Uterus (tissue), 4 donors: Measurements from ENCODE around the gene PTPRM. TPM values are rescaled to one million over a fixed set of nuclear protein-coding genes. Genes with fewer than 3 reads are reported as not detected.

Experiments used
- DNase-seq, 2 donors: peaks; one replicate each; pipeline ENCODE4 v3.0.0-alpha.2; 2019 to 2020
- H3K27ac ChIP-seq, 2 donors: fragments of 200-600 bp; sonication (generic); 1 replicate in 1 of 2; 2 replicates in 1 of 2; pipeline ENCODE4 v1.5.1; 2016 to 2018
- H3K27me3 ChIP-seq, 2 donors: fragments of 200-600 bp; sonication (generic); one replicate each; pipeline ENCODE4 v1.5.1; 2018 to 2019; ENCODE audit warnings: control low read depth in 1 of 2
- H3K36me3 ChIP-seq, 2 donors: fragments of 200-600 bp; sonication (generic); one replicate each; pipeline ENCODE4 v1.5.1; 2019; ENCODE audit warnings: control low read depth in 1 of 2
- H3K4me1 ChIP-seq, 2 donors: fragments of 200-600 bp; sonication (generic); one replicate each; pipeline ENCODE4 v1.5.1; 2018 to 2019; ENCODE audit warnings: control low read depth in 1 of 2
- H3K4me3 ChIP-seq, 2 donors: fragments of 200-600 bp; sonication (generic); 1 replicate in 1 of 2; 2 replicates in 1 of 2; pipeline ENCODE4 v1.5.1; 2018 to 2019; ENCODE audit warnings: mild to moderate bottlenecking in 1 of 2
- H3K9me3 ChIP-seq, 2 donors: fragments of 200-600 bp; sonication (generic); one replicate each; pipeline ENCODE4 v1.5.1; 2019; ENCODE audit warnings: control low read depth in 1 of 2
- CTCF ChIP-seq, 4 experiments: fragments of 200-600 bp in 2 of 4; fragments of 450-650 bp in 2 of 4; sonication (generic) in 2 of 4; IDR thresholded peaks; one replicate each; pipeline ENCODE4 v1.5.1; 2016 to 2019; ENCODE audit warnings: antibody characterized with exemption in 4 of 4, mild to moderate bottlenecking in 2 of 4, moderate library complexity in 1 of 4
- POLR2A ChIP-seq, 2 donors: fragments of 450-650 bp; IDR thresholded peaks; one replicate each; pipeline ENCODE4 v1.6.1; 2016; ENCODE audit warnings: antibody characterized with exemption in 2 of 2, mild to moderate bottlenecking in 1 of 2, moderate library complexity in 1 of 2
- intact Hi-C: fragments of 100-400 bp; cut with DNase I; formaldehyde crosslinking; loops from one replicate; pipeline ENCODE4 v1.15.1; 2023; ENCODE audit warnings: low total_unique reads
- total RNA-seq, 4 donors: library from RNA; depleted of rRNA in 3 of 4; stranded (reverse); fragments of >200 nt in 3 of 4; gene quantifications; one replicate each; pipeline versions ENCODE4 v1.1.0 to v1.2.4, GENCODE V29; 2014 to 2023
- donor health status: DM: yes; HTN: yes; CAD: no.

PTPRM gene
- total RNA-seq, 4 donors from 2014 or later, result 62.0 to 127 (median 85.7) TPM

- H3K9me3 ChIP-seq, result no peaks in the 10 kb centered on the region
- H3K36me3 ChIP-seq, result no peaks in the 10 kb centered on the region
- no peak overlapping the region for H3K4me3 ChIP-seq
- no peaks in the 10 kb centered on the region for H3K27me3 ChIP-seq
- H3K27ac ChIP-seq, result no peak overlapping the region
- TF ChIP-seq CTCF (IDR thresholded peaks at IDR 0.05), result no peak
- TF ChIP-seq POLR2A (IDR thresholded peaks at IDR 0.05), result no peak
- no peaks in the 10 kb centered on the region for H3K4me1 ChIP-seq
- intact Hi-C loops, result no loop called here
- DNase-seq, result no peak
Observed at GRCh38 chr18:7684357-7684756, 117.2 kb downstream of the PTPRM start.

- intact Hi-C loops, result no loop called here
- TF ChIP-seq POLR2A (IDR thresholded peaks at IDR 0.05), result no peak
- no peak for TF ChIP-seq CTCF (IDR thresholded peaks at IDR 0.05)
- Histone ChIP-seq H3K4me1 (no peaks in the 10 kb centered on the region), H3K4me3 (no peak overlapping the region), H3K27ac (no peak overlapping the region), H3K27me3 (no peaks in the 10 kb centered on the region), H3K9me3 (no peaks in the 10 kb centered on the region), H3K36me3 (no peaks in the 10 kb centered on the region)
- DNase-seq, result no peak
Observed at GRCh38 chr18:7684966-7685365, 117.8 kb downstream of the PTPRM start.

GRCh38 chr18:7686278-7686677 lies 119.2 kb downstream of the PTPRM start:
- intact Hi-C loops, result no loop called here
- H3K27ac ChIP-seq, result no peak overlapping the region
- DNase-seq, result no peak
- no peaks in the 10 kb centered on the region for H3K4me1 ChIP-seq
- no peaks in the 10 kb centered on the region for H3K9me3 ChIP-seq
- TF ChIP-seq POLR2A (IDR thresholded peaks at IDR 0.05) (no peak), CTCF (IDR thresholded peaks at IDR 0.05) (no peak)
- no peaks in the 10 kb centered on the region for H3K27me3 ChIP-seq
- H3K4me3 ChIP-seq, result no peak overlapping the region
- H3K36me3 ChIP-seq, result no peaks in the 10 kb centered on the region

GRCh38 chr18:7688580-7688979 lies 121.5 kb downstream of the PTPRM start:
- no peaks in the 10 kb centered on the region for H3K9me3 ChIP-seq
- no peaks in the 10 kb centered on the region for H3K4me1 ChIP-seq
- no peaks in the 10 kb centered on the region for H3K36me3 ChIP-seq
- H3K27ac ChIP-seq, result no peak overlapping the region
- no peak for TF ChIP-seq CTCF (IDR thresholded peaks at IDR 0.05)
- no peak for TF ChIP-seq POLR2A (IDR thresholded peaks at IDR 0.05)
- intact Hi-C loops, result no loop called here
- no peaks in the 10 kb centered on the region for H3K27me3 ChIP-seq
- H3K4me3 ChIP-seq, result no peak overlapping the region
- DNase-seq, result no peak

- H3K4me3 ChIP-seq, result no peak overlapping the region
- H3K4me1 ChIP-seq, result no peaks in the 10 kb centered on the region
- intact Hi-C loops, result no loop called here
- no peak for DNase-seq
- no peaks in the 10 kb centered on the region for H3K9me3 ChIP-seq
- no peak overlapping the region for H3K27ac ChIP-seq
- TF ChIP-seq CTCF (IDR thresholded peaks at IDR 0.05) (no peak), POLR2A (IDR thresholded peaks at IDR 0.05) (no peak)
- H3K36me3 ChIP-seq, result no peaks in the 10 kb centered on the region
- H3K27me3 ChIP-seq, result no peaks in the 10 kb centered on the region
Observed at GRCh38 chr18:7691206-7691605, 124.1 kb downstream of the PTPRM start.
